ENCODE data around the gene WDFY2. TPM values are rescaled to one million over a fixed set of nuclear protein-coding genes. Genes with fewer than 3 reads are reported as not detected.
"Not testable (repeated sequence)": the region's sequence is repeated elsewhere in the genome, so short reads cannot be mapped to it uniquely, and the experiment has no call there.

Gene WDFY2, protein sequence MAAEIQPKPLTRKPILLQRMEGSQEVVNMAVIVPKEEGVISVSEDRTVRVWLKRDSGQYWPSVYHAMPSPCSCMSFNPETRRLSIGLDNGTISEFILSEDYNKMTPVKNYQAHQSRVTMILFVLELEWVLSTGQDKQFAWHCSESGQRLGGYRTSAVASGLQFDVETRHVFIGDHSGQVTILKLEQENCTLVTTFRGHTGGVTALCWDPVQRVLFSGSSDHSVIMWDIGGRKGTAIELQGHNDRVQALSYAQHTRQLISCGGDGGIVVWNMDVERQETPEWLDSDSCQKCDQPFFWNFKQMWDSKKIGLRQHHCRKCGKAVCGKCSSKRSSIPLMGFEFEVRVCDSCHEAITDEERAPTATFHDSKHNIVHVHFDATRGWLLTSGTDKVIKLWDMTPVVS
- 10 to 100 TPM; 12.7 to 15.5 TPM for total RNA-seq

GRCh38 chr13:51583875-51584730 lies at the start of gene WDFY2:
Gene WDFY2, plus strand, starts transcription at chr13:51584462. Its CDS starts 226 bp downstream, at chr13:51584688.
- POLR2A ChIA-PET: interaction anchor here (4.5 kb wide), 1 partner anchor 131 kb away, joined by 73 read pairs; the partner anchor contains the start of gene INTS6
- Mint-ChIP-seq H3K4me3 (peak within 1 kb of the TSS; percentile 93), H3K9me3 (no peaks in the 10 kb centered on the region), H3K27ac (peak within 1 kb of the TSS; percentile 96), H3K27me3 (peaks cover under 1% of the 10 kb centered on the region), H3K4me1 (peaks cover 16% of the 10 kb centered on the region), H3K36me3 (peaks cover 4% of the 10 kb centered on the region)
- ATAC-seq (ENCODE audit: low read depth) (peak; percentile 84), DNase-seq (peak; percentile 100)

- Mint-ChIP-seq H3K36me3 (no peaks in the 10 kb centered on the region), H3K4me3 (no peak overlapping the region), H3K27me3 (peaks cover 11% of the 10 kb centered on the region), H3K27ac (no peak overlapping the region), H3K9me3 (peaks cover 3% of the 10 kb centered on the region), H3K4me1 (peaks cover 15% of the 10 kb centered on the region)
- POLR2A ChIA-PET: no interaction called here
- DNase-seq: no peak
- no peak for ATAC-seq (ENCODE audit: low read depth)
Observed at GRCh38 chr13:51538591-51539179, 45.6 kb upstream of the WDFY2 start.

GRCh38 chr13:51539887-51540286 lies 44.4 kb upstream of the WDFY2 start:
- peaks cover 4% of the 10 kb centered on the region for H3K4me1 Mint-ChIP-seq
- no peak overlapping the region for H3K27ac Mint-ChIP-seq
- no peaks in the 10 kb centered on the region for H3K36me3 Mint-ChIP-seq
- peaks cover 2% of the 10 kb centered on the region for H3K9me3 Mint-ChIP-seq
- no peak overlapping the region for H3K4me3 Mint-ChIP-seq
- peaks cover 11% of the 10 kb centered on the region for H3K27me3 Mint-ChIP-seq
- POLR2A ChIA-PET: no interaction called here
- no peak for ATAC-seq (ENCODE audit: low read depth)
- DNase-seq: no peak

DNA sequence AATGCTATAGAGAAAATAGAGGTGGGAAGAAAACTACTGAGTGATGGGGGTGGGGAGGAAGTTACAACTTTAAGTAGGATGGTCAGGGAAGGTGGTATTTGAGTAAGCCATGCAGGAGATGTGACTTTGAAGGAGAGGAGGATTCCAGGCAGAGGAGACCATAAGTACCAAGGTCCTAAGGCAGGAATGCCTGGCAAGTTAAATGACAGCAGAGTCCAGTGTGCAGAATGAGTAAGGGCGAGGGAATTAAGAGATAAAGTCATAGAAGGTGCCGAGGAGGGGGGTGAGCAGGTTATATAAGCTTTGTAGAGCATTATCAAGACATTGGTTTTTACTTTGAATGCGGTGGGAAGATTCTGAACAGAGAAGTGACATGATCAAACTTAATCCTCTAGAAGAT lies 43.2 kb upstream of the WDFY2 start:
- peaks cover 5% of the 10 kb centered on the region for H3K9me3 Mint-ChIP-seq
- H3K27me3 Mint-ChIP-seq: peaks cover 11% of the 10 kb centered on the region
- no peaks in the 10 kb centered on the region for H3K36me3 Mint-ChIP-seq
- POLR2A ChIA-PET: no interaction called here
- no peak overlapping the region for H3K27ac Mint-ChIP-seq
- DNase-seq (no peak), ATAC-seq (ENCODE audit: low read depth) (no peak)
- peaks cover 4% of the 10 kb centered on the region for H3K4me1 Mint-ChIP-seq
- H3K4me3 Mint-ChIP-seq: no peak overlapping the region

DNA sequence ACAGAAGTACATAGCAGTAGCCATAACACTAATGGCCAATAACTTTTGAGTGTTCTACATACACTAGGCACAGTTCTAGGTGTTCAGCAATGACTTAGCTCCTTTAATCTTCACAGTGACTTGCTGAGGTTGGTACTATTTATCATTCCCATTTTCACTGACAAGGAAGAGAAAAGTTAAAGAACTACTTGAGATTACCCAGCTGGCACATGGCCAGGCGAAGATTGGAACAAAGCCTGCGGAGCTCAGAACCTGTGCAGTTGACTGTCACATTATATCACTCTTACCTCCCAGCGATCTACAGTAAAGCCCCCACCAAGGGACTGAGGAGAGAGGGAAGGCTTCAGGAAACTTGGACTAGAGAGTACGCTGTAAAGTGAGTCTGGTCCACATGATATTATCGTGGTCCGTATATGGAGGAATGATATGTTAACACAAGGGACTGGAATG lies 42.4 kb upstream of the WDFY2 start:
- Mint-ChIP-seq H3K9me3 (peaks cover 5% of the 10 kb centered on the region), H3K4me3 (no peak overlapping the region), H3K27me3 (peaks cover 14% of the 10 kb centered on the region), H3K4me1 (peaks cover 4% of the 10 kb centered on the region), H3K27ac (no peak overlapping the region), H3K36me3 (no peaks in the 10 kb centered on the region)
- no peak for DNase-seq
- no peak for ATAC-seq (ENCODE audit: low read depth)
- POLR2A ChIA-PET: no interaction called here

DNA sequence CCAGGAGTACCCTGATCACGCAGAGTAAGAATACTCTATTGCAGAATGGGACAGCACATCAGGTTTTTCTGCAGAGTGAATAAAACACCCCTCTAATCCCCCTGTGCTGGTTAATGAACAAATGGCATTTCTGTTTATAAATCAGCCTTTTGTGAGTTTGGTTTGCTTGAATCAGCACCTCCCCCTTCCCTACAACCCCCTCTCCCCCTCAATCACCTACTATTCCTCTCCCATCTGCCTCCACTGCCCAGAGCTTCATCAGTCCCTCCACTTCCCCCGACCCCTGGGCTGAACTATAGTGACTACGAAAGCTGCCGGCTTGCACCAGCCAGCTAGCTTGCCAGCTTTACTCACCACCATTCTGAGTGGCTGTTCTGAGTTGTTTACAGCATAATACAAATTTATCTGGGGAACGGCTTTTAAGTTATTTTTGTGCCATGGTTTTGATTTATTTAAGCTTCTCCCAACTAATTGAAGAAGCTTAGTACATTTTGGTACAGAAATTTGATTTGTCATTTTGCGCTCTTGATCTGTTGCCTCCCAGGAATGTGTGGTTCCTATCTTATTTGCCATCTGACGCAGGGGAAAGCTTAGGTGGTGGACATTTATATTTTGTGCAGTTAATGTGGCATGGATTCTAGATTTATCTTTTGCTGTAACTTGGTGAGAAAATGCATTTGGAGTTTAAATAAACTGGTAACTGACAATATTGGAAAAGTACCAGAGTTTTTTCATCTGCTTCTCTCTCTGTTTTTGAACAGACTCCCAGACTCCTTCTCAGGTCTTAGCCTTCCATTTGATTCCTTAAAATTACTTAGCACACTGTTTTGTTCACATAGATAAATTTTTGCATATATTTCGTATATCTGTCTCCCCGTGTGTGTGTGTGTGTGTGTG lies 41.7 kb upstream of the WDFY2 start:
- H3K4me1 Mint-ChIP-seq: peaks cover 4% of the 10 kb centered on the region
- POLR2A ChIA-PET: no interaction called here
- H3K36me3 Mint-ChIP-seq: no peaks in the 10 kb centered on the region
- peaks cover 14% of the 10 kb centered on the region for H3K27me3 Mint-ChIP-seq
- H3K27ac Mint-ChIP-seq: no peak overlapping the region
- DNase-seq (no peak), ATAC-seq (ENCODE audit: low read depth) (no peak)
- H3K4me3 Mint-ChIP-seq: no peak overlapping the region
- peaks cover 5% of the 10 kb centered on the region for H3K9me3 Mint-ChIP-seq

- H3K9me3 Mint-ChIP-seq; POLR2A ChIA-PET; DNase-seq; H3K36me3 Mint-ChIP-seq; ATAC-seq (ENCODE audit: low read depth); H3K4me1 Mint-ChIP-seq; H3K27ac Mint-ChIP-seq; H3K4me3 Mint-ChIP-seq: not testable (repeated sequence)
- H3K27me3 Mint-ChIP-seq: peaks cover 14% of the 10 kb centered on the region
Observed at GRCh38 chr13:51545446-51545845, 38.8 kb upstream of the WDFY2 start.

GRCh38 chr13:51547425-51548176 lies 36.7 kb upstream of the WDFY2 start:
- Mint-ChIP-seq H3K27ac (no peak overlapping the region), H3K9me3 (peaks cover 7% of the 10 kb centered on the region), H3K4me1 (peaks cover 2% of the 10 kb centered on the region), H3K4me3 (no peak overlapping the region), H3K27me3 (peaks cover 8% of the 10 kb centered on the region), H3K36me3 (no peaks in the 10 kb centered on the region)
- POLR2A ChIA-PET: no interaction called here
- ATAC-seq (ENCODE audit: low read depth) (no peak), DNase-seq (no peak)

- H3K27me3 Mint-ChIP-seq: peaks cover 5% of the 10 kb centered on the region
- H3K36me3 Mint-ChIP-seq: no peaks in the 10 kb centered on the region
- peaks cover 7% of the 10 kb centered on the region for H3K9me3 Mint-ChIP-seq
- H3K4me1 Mint-ChIP-seq: peaks cover 2% of the 10 kb centered on the region
- no peak overlapping the region for H3K27ac Mint-ChIP-seq
- DNase-seq (no peak), ATAC-seq (ENCODE audit: low read depth) (no peak)
- no peak overlapping the region for H3K4me3 Mint-ChIP-seq
- POLR2A ChIA-PET: no interaction called here
Observed at GRCh38 chr13:51549050-51549449, 35.2 kb upstream of the WDFY2 start.

DNA sequence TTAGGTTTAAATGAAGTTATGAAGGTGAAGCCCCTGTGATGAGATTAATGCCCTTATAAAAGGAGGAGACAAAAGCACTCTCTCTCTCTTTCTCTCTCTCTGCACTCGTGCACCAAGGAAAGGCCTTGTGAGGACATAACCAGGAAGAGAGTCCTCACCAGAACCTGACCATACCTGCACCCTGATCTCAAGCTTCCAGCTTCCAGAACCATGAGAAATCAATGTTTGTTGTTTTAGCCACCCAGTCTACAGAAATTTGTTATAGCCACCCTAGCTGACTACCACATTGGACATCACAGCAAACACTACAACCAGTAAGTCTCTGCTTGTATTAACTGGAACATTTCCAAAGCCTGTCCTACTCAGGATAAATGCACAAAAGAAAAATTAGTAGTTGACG lies 34.7 kb upstream of the WDFY2 start:
- POLR2A ChIA-PET: no interaction called here
- H3K27me3 Mint-ChIP-seq: peaks cover 7% of the 10 kb centered on the region
- DNase-seq: no peak
- peaks cover 2% of the 10 kb centered on the region for H3K4me1 Mint-ChIP-seq
- no peak for ATAC-seq (ENCODE audit: low read depth)
- H3K27ac Mint-ChIP-seq: no peak overlapping the region
- H3K36me3 Mint-ChIP-seq: no peaks in the 10 kb centered on the region
- H3K4me3 Mint-ChIP-seq: no peak overlapping the region
- H3K9me3 Mint-ChIP-seq: peaks cover 8% of the 10 kb centered on the region

DNA sequence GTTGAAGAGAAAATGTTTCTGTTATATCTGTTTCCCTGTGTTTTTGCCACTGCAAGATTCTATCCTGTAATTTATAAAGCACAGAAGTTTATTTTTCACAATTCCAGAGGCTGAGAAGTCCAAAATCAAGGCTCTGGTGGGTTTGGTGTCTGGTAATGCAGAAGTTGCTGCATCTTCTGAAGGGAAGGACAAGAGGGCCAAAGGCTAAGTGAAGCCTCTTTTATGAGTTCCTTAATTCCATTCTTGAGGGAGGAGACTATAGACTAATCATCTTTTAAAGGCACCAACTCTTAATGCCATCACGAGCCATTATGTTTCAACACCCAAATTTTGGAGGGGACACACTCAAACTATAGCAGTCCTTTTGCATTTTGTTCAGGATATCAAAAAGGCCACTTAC lies 34.1 kb upstream of the WDFY2 start:
- no peak for DNase-seq
- ATAC-seq (ENCODE audit: low read depth): no peak
- Mint-ChIP-seq H3K4me3 (no peak overlapping the region), H3K9me3 (peaks cover 8% of the 10 kb centered on the region), H3K36me3 (no peaks in the 10 kb centered on the region), H3K27me3 (peaks cover 7% of the 10 kb centered on the region), H3K27ac (no peak overlapping the region), H3K4me1 (peaks cover 2% of the 10 kb centered on the region)
- POLR2A ChIA-PET: no interaction called here

DNA sequence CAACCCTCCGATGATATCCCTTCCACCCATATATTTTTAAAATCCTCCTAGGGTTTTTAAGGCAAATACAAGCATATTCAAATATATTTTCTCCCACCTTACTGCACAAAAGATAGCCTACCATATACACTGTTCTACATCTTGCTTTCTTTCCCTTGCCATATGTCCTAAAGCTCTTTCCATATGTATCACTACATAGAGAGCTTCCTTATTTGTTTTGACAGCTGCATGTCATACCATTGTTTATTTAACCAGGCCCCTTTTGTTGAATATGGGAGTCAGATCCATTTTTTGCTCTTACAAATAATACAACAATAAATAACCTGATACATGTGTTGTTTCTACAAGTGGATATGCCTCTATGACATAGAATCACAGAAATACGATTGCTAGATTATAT lies 32.8 kb upstream of the WDFY2 start:
- Mint-ChIP-seq H3K36me3 (no peaks in the 10 kb centered on the region), H3K27me3 (peaks cover 7% of the 10 kb centered on the region), H3K4me3 (no peak overlapping the region), H3K9me3 (peaks cover 6% of the 10 kb centered on the region), H3K4me1 (peaks cover 2% of the 10 kb centered on the region), H3K27ac (no peak overlapping the region)
- ATAC-seq (ENCODE audit: low read depth) (no peak), DNase-seq (no peak)
- POLR2A ChIA-PET: no interaction called here
